ENCODE data around the gene HMCN2. TPM values are rescaled to one million over a fixed set of nuclear protein-coding genes. Genes with fewer than 3 reads are reported as not detected.

HMCN2 gene
- total RNA-seq, 1 experiment from 2014 or later, result 8.6 TPM

DNA sequence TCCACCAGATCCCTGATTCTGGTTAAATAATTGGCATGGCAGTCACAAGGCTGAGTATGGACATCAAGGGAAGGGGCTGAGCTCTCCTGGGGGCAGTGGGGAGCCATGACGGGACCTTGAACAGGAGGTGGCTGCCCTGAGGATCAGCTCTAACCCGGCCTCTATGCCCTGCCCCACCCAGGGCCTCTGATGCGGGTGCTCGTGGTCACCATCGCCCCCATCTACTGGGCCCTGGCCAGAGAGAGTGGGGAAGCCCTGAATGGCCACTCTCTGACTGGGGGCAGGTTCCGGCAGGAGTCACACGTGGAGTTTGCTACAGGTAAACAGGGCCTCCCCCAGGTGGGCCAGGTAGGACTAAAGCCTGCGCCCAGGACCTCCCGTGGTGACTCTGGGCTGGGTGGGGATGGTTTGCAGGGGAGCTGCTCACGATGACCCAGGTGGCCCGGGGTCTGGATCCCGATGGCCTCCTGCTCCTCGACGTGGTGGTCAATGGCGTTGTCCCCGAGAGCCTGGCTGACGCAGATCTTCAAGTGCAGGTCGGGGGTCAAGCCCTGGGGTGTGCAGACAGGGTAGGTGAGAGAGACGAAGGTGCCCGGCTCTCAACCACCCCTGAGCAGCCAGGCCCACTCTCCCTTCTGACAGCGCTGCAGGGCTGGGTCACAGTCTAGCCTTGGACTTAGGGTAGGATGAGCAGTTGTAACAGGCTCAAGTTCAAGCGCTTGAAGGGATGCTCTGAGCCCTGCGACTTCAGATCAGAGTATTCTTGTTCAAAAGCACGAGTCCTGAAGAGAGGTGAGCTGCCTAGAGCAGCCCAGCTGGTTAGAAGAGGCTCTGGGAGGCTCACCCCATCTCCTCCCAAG lies 159.3 kb downstream of the HMCN2 start:
- WGBS (ENCODE audit: extremely low coverage, insufficient read length, low lambda C conversion rate), result no CpG with 5 or more reads among the region's 24 CpGs
- H3K27ac Mint-ChIP-seq, result peak overlapping the region; percentile 48 to 68 (median 54); a peak in 4 of 7 replicates
- Histone ChIP-seq H3K9ac (ENCODE audit: extremely low read depth, insufficient read length, low read length) (no peak overlapping the region), H2BK5ac (ENCODE audit: insufficient read length, low read length) (no peak overlapping the region), H2BK20ac (ENCODE audit: low read depth, low read length, poor library complexity, severe bottlenecking) (no peak overlapping the region), H4K5ac (ENCODE audit: insufficient read length, low read depth, low read length) (no peak overlapping the region), H2AFZ (ENCODE audit: low read length) (no peak overlapping the region), H3K79me2 (ENCODE audit: insufficient read depth, low read length) (no peaks in the 10 kb centered on the region), H3K27me3 (ENCODE audit: insufficient read depth, low read length) (no peaks in the 10 kb centered on the region), H3K23ac (ENCODE audit: insufficient read length, low read depth, low read length) (no peak overlapping the region), H3T11ph (ENCODE audit: low read length) (no peak overlapping the region), H2BK15ac (ENCODE audit: low read depth, low read length) (no peak overlapping the region), H3K27ac (ENCODE audit: insufficient read length, low read depth, low read length) (no peak overlapping the region), H3K4me1 (ENCODE audit: insufficient read depth, low read length) (peaks cover 9% of the 10 kb centered on the region), H4K20me1 (ENCODE audit: control insufficient read depth, insufficient read depth, insufficient read length) (no peaks in the 10 kb centered on the region), H3K23me2 (ENCODE audit: insufficient read length, low read depth, low read length, poor library complexity, severe bottlenecking) (no peaks in the 10 kb centered on the region), H3K56ac (ENCODE audit: insufficient read length, low read depth, low read length) (no peak overlapping the region), H3K18ac (ENCODE audit: insufficient read length, low read depth, low read length) (no peak overlapping the region), H2AK5ac (ENCODE audit: insufficient read length, low read length) (no peak overlapping the region), H2BK12ac (ENCODE audit: insufficient read length, low read depth, low read length) (no peak overlapping the region), H3K4me2 (ENCODE audit: insufficient read depth, insufficient read length, low read length) (no peak overlapping the region), H3K9me3 (ENCODE audit: control insufficient read depth, low read depth, low read length) (no peaks in the 10 kb centered on the region), H3K14ac (ENCODE audit: insufficient read depth, low read length) (no peak overlapping the region), H4K91ac (ENCODE audit: insufficient read length, low read depth, low read length) (no peak overlapping the region), H3K4ac (ENCODE audit: low read depth, low read length) (no peak overlapping the region), H3K79me1 (ENCODE audit: insufficient read depth, low read depth, low read length, poor library complexity, severe bottlenecking) (no peaks in the 10 kb centered on the region), H2BK120ac (ENCODE audit: low read depth, low read length, poor library complexity, severe bottlenecking) (no peak overlapping the region), H4K8ac (replicated peaks; ENCODE audit: insufficient read length, low read depth, low read length) (no peak overlapping the region)
- TF ChIP-seq CTCF (conservative IDR thresholded peaks at IDR 0.05), result no peak
- H3K4me3 Mint-ChIP-seq, result no peak overlapping the region
- no peaks in the 10 kb centered on the region for H3K9me3 Mint-ChIP-seq
- peaks cover 7% of the 10 kb centered on the region for H3K27me3 Mint-ChIP-seq (ENCODE audit: low read depth)
- H3K4me1 Mint-ChIP-seq, result peaks cover 23 to 28% of the 10 kb centered on the region in 2 experiments
- DNase-seq, result peak; percentile 22
- H3K36me3 Mint-ChIP-seq (ENCODE audit: insufficient read depth in 1 of 3, low read depth in 3 of 3), result peaks cover 0 to under 1% (median under 1%) of the 10 kb centered on the region in 3 experiments; a peak in 3 of 7 replicates

Measured in H9 (cell line).